ENCODE measurements around the gene PTPN7.
"Not testable (repeated sequence)": the region's sequence is repeated elsewhere in the genome, so short reads cannot be mapped to it uniquely, and the experiment has no call there.

PTPN7 gene

GRCh38 chr1:202154148-202154765, 6.1 kb downstream of the PTPN7 start:
- no peak overlapping the region for H3K27ac ChIP-seq
- no peak for DNase-seq (ENCODE audit: low read depth, low spot score)

- H3K27ac ChIP-seq: no peak overlapping the region
Observed at GRCh38 chr1:202153284-202153683, 7.1 kb downstream of the PTPN7 start.

GRCh38 chr1:202152399-202152798, 8.0 kb downstream of the PTPN7 start:
- H3K27ac ChIP-seq: no peak overlapping the region
- no peak for DNase-seq (ENCODE audit: low read depth, low spot score)

More at GRCh38 chr1:202153284-202153683, 7.1 kb downstream of the PTPN7 start:
- DNase-seq (ENCODE audit: low read depth, low spot score): no peak

- no peak for DNase-seq (ENCODE audit: low read depth, low spot score)
- H3K27ac ChIP-seq: no peak overlapping the region
Observed at GRCh38 chr1:202151045-202151444, 9.4 kb downstream of the PTPN7 start.

GRCh38 chr1:202150602-202151001, 9.8 kb downstream of the PTPN7 start:
- H3K27ac ChIP-seq: no peak overlapping the region
- DNase-seq (ENCODE audit: low read depth, low spot score): no peak

GRCh38 chr1:202150187-202150586, 10.2 kb downstream of the PTPN7 start:
- DNase-seq (ENCODE audit: low read depth, low spot score): no peak
- no peak overlapping the region for H3K27ac ChIP-seq

GRCh38 chr1:202149566-202149965, 10.8 kb downstream of the PTPN7 start:
- DNase-seq (ENCODE audit: low read depth, low spot score): no peak
- no peak overlapping the region for H3K27ac ChIP-seq

- no peak overlapping the region for H3K27ac ChIP-seq
- DNase-seq (ENCODE audit: low read depth, low spot score): no peak
Observed at GRCh38 chr1:202148391-202148790, 12.0 kb downstream of the PTPN7 start.

- no peak for DNase-seq (ENCODE audit: low read depth, low spot score)
- H3K27ac ChIP-seq: no peak overlapping the region
Observed at GRCh38 chr1:202146993-202147392, 13.4 kb downstream of the PTPN7 start.

GRCh38 chr1:202146279-202146678, 14.1 kb downstream of the PTPN7 start:
- no peak for DNase-seq (ENCODE audit: low read depth, low spot score)
- H3K27ac ChIP-seq: no peak overlapping the region

GRCh38 chr1:202145744-202146140, 14.7 kb downstream of the PTPN7 start:
- DNase-seq (ENCODE audit: low read depth, low spot score); H3K27ac ChIP-seq: not testable (repeated sequence)

- peak overlapping the region; percentile 67 for H3K27ac ChIP-seq
- no peak for DNase-seq (ENCODE audit: low read depth, low spot score)
Observed at GRCh38 chr1:202145068-202145743, 15.2 kb downstream of the PTPN7 start.

GRCh38 chr1:202144402-202145067, 15.9 kb downstream of the PTPN7 start, which contains the start of gene ARL8A:
TSS of gene ARL8A (minus strand) at chr1:202144737. CDS start at chr1:202144572, 165 bp downstream.
- H3K27ac ChIP-seq: peak within 1 kb of the TSS; percentile 67
- no peak for DNase-seq (ENCODE audit: low read depth, low spot score)

- no peak for DNase-seq (ENCODE audit: low read depth, low spot score)
- H3K27ac ChIP-seq: peak overlapping the region; percentile 67
Observed at GRCh38 chr1:202143768-202144401, 16.5 kb downstream of the PTPN7 start.

GRCh38 chr1:202143011-202143767, 17.2 kb downstream of the PTPN7 start:
- no peak for DNase-seq (ENCODE audit: low read depth, low spot score)
- peak overlapping the region; percentile 67 for H3K27ac ChIP-seq

- H3K27ac ChIP-seq; DNase-seq (ENCODE audit: low read depth, low spot score): not testable (repeated sequence)
Observed at GRCh38 chr1:202141468-202141867, 18.9 kb downstream of the PTPN7 start.

- no peak overlapping the region for H3K27ac ChIP-seq
- no peak for DNase-seq (ENCODE audit: low read depth, low spot score)
Observed at GRCh38 chr1:202140833-202141232, 19.6 kb downstream of the PTPN7 start.

- H3K27ac ChIP-seq: no peak overlapping the region
- no peak for DNase-seq (ENCODE audit: low read depth, low spot score)
Observed at GRCh38 chr1:202135221-202135721, 25.1 kb downstream of the PTPN7 start.

GRCh38 chr1:202134645-202135172, 25.7 kb downstream of the PTPN7 start:
- no peak overlapping the region for H3K27ac ChIP-seq
- no peak for DNase-seq (ENCODE audit: low read depth, low spot score)

- no peak overlapping the region for H3K27ac ChIP-seq
- no peak for DNase-seq (ENCODE audit: low read depth, low spot score)
Observed at GRCh38 chr1:202133989-202134388, 26.4 kb downstream of the PTPN7 start.
